GM18526 (cell line): ENCODE results near the gene DMRT1.

Source experiments
- POLR2A ChIP-seq: IDR thresholded peaks from 3 replicates; pipeline ENCODE4 v1.6.1; 2011; ENCODE audit not compliant: insufficient read length; ENCODE audit errors: extremely low read depth

Gene DMRT1

DNA sequence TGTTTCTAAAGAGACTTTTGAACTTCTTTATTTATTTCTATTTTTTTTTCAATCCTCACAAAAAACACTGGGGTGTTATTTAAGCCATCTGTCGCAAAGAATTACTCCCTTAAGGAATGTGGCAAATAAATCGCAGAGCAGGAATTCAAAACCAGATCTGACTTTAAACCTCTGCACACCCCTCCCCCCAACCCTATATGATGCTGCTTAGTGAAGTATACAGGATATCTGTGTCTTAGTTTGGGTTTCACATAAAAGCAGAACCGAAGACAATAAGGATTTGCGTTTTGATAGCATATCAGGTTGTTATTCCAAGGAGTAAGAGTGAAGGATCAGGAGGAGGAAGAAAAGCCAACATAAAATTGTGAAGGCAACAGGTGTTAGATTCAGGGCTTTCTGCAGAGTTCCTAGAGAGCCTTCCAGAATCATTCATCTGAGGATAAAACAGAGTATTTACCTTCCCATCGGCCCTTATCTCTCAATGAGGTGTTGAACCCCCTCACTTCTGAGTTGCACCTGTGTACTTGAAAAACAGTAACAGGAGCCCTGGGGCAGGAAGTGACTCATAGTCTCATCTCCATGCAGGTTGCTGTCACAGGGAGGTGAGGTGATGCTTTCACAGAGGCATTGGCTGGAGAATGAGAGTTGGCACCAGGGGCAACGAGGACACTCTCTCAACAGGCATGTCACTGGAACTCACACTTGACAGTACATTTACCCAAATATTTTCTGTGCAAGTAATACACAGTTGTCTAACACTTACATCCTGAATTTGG lies 101.5 kb downstream of the DMRT1 start:
- no peak for TF ChIP-seq POLR2A

DNA sequence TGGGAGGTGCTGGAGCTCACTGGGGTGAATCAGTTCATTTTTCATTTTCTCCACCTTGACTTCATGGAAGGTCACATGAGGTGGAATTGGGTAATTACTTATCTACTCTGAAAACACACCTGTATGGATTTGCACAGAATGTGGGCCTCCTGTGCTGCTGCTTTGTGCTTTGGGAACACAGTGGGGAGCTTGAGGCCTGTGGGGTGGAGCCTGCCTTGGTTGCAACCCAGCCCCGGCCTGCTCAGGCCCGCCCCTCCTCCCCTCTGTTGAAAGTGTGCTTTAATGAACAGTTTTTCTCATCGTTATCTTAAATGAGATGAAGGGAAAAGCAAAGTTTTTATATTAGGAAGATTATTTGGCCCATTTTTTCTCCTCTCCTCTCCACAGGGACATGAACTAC lies 106.5 kb downstream of the DMRT1 start:
- TF ChIP-seq POLR2A, result no peak

DNA sequence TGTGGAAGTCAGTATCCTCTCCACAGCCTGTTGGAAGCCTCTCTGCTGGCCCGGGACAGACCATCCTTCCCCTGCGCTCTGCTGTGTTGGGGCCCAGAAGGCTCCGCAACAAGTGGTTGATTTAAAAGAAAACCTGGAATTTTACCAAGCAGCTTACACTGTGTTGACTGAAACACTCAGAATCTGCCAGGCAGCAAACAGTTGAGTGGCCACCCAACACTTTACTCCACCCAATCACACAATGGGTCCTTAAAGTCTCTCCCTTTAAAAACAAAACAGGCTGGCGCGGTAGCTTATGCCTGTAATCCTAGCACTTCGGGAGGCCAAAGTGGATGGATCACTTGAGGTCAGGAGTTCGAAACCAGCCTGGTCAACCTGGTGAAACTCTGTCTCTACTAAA lies 107.0 kb downstream of the DMRT1 start:
- no peak for TF ChIP-seq POLR2A

DNA sequence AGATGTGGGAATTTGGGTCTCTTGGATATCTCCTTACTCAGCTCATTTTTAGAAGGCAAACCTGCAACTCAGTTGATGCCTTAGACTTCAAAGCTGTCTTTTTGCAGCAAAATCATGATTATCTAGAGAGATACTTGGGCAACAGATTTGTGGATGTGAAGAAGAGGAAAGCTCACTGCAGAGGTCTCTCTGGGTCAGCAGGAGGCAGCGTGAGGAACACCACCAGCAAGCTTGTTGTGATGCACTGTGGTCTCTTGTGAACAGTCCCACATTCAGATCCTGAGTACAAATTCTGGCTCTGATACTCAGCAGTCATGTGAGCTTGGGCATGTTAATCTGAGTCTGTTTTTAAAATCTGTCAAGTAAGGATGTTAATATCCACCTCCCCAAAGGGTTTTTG lies 108.6 kb downstream of the DMRT1 start:
- no peak for TF ChIP-seq POLR2A

DNA sequence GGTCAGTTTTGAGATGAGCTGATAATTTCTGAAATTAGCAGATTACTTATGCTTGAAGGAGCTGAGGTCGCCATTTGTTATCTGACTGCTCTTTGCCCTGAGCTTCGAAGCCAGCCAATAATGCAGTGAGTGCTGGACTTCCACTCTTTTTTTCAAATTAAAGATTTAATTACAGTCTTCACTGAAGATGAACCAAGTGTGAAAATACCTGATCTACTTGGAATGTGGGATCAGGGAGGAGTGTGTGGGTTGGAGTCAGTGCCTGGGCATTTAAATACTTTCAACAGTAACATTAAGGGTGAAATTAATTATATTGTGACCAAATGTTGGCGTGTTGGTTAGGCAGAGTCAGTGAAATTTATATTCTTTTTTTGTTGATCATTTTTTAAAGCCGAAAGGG lies 111.0 kb downstream of the DMRT1 start:
- TF ChIP-seq POLR2A, result no peak

DNA sequence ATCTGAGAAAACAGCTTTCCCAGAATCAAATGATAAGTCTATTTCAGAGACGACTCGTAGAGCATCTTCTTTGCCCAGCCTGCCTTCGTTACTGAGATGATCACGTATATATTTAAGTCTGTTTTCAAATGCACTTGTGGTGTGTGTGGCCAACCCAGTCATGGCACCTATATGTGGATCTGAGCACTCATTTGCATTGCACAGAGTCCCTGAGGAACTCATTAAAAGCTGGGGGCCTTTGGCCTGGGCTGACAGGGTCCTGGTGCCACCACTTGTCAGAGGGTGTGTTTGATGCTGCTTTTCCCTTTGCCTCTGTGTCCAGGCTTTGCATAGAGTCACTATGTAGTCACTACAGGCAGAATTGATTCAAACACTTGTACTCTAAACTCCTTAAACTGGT lies 117.6 kb downstream of the DMRT1 start:
- no peak for TF ChIP-seq POLR2A

DNA sequence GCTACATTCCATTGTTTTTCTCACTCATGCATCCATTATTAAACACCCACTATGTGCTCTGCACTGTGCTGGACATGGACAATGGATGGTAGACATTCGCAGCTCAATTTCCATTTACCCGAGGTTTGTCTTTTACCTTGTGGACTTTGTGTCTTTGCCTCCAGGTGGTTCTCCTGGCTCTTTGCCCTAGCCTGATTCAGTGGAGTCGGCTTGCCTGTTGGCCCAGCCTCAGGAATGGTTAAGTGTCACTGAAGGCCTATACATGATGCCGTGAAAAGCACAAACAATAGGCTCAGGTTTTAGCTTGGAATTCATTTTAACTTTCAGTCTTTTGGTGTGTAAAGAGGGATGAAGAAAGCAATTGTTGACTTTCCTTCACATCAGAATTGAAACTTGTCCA lies 118.4 kb downstream of the DMRT1 start:
- TF ChIP-seq POLR2A, result no peak

DNA sequence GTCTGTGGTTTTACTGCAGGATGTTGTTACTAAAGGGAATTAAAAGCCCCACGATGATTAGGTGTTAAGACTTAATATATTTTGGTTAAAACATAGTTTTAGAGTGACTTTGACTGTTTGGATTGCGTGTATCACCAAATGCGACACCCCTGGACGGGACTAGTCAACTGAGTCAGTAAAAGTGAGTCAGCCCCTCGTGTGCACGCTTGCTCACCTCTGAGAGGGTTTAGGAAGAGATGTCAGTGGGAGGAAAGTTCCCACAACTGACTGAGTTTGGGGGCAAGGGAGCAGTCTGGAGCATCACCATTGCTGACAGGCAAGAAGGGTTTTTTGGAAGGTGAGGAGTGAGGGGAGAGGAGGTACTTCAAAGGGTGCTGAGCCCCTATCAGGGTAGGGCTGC lies 120.5 kb downstream of the DMRT1 start:
- TF ChIP-seq POLR2A, result no peak

DNA sequence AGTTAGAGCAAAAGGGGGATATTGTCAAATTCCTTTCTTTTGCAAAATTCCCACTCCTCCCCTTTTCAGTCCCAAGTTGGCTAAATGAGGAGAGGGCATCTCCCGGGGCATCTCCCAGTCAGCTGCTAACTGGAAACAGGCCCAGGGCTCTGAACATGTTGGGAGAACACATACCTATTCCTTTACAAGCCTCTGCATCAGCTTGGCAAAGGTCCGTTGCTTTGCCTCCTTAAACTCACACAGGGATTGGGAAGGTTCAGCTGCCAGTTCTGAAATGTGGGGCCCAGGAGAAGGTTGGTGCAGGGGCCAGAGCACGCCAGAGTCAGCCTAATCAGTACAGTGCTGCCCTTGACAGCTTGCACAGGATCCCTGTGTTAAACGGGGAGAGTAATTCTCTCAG lies 124.0 kb downstream of the DMRT1 start:
- no peak for TF ChIP-seq POLR2A

DNA sequence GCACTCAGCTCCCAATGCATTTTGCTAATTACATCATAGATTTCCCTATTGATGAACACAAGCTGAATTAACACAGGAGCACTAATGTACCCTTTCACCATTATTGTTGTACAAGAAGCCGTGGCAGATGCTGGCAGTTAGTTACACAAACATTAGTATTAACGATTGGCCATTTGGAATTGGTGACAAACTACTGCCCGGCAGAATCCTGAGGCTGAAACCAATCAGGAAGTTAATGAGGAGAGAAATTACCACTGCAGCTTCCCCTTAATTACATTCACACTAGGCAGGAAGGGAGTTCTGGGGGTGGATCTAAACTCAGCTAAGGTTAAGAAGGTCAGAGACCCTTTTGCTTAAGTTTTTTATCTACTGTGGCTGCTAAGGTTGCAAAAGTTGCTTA lies 125.4 kb downstream of the DMRT1 start:
- no peak for TF ChIP-seq POLR2A

DNA sequence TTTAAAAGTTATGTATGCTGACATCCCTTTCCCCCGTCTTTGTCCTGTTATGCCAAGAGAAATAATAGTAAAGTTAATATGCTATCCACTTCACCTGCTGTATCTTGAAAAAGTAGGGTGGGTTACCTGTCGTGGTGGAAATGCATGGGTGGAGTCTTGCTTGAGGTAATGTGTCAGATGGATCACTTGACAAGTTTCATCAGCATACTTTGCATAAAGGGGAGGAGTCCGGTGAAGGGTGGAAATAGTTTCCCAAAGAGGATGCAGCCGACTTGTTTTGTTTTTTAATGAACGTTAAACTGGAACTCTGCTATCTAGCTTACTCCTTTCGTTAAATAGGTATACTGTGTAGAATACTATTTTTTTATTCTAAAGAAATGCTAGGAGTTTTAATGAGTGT lies 125.9 kb downstream of the DMRT1 start:
- no peak for TF ChIP-seq POLR2A

DNA sequence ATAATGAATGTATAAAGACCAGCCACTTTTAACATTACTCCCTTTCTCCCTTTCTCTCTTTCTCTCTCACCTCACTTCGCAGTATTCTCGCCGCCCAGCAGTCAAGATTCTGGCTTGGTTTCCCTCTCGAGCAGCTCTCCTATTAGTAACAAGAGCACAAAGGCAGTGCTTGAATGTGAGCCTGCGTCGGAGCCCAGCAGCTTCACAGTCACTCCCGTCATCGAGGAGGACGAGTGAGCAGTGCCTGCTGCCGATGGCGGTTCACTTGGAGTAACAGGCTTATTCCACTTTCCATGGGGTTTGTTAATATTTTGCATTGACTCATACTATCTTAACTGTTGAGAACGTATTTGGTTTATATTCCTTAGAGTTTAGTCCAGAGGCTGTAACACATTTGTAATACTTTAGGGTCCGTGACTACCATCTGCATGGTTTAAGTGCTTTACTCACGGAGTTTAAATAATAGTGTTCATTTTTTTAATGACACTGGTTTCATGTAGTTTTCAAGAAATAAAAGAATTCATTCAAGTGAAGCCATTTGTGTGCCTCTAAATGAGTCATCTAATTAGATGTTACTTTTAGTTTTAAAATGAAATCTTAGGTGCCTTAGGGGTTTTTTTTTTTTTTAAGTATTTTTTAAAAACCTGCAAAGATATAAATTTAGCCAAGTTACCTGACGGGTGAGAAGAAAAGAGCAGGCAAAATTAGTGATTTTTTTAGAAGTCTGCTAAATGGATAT lies 126.6 kb downstream of the DMRT1 start:
- no peak for TF ChIP-seq POLR2A

DNA sequence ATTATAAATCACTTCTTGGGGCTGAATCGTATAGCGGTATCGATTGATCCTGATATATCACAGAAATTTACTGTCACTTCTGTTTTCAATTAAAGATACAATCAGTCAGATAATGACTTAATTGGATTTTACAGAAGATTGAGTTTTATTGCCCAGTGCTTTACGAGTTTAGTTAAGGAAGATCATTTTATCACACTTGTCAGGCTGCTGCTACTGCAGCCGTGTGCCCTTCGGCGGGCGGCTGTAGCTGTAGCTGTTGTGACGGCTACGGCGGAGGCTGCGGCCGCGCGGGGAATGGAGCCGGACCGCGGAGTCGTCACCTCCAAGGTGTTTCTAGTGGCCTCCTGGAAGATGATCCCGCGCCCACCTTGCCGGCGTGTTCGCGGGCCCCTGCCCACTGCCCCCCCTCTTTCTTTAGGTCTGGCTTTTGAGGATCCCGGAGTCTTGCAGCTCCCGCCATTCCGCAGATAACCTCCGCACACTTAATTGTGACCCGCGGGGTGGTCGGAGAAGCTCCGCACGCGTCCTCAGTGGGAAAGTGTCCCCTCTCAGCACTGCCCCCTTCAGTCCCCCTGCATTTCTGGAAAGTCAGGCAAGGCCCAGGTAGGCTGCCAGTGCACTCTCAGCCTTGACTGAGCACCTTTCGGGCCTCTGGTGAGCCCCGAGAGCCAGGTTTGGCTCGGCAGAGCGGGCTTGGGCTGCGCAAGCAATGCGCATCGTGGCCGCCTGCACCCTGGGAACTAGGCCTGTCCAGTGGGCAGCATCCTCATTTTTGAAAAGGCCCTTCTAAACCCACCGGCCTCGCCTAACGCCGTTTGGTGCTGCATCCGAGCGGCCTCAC lies 128.0 kb downstream of the DMRT1 start:
- TF ChIP-seq POLR2A, result no peak

DNA sequence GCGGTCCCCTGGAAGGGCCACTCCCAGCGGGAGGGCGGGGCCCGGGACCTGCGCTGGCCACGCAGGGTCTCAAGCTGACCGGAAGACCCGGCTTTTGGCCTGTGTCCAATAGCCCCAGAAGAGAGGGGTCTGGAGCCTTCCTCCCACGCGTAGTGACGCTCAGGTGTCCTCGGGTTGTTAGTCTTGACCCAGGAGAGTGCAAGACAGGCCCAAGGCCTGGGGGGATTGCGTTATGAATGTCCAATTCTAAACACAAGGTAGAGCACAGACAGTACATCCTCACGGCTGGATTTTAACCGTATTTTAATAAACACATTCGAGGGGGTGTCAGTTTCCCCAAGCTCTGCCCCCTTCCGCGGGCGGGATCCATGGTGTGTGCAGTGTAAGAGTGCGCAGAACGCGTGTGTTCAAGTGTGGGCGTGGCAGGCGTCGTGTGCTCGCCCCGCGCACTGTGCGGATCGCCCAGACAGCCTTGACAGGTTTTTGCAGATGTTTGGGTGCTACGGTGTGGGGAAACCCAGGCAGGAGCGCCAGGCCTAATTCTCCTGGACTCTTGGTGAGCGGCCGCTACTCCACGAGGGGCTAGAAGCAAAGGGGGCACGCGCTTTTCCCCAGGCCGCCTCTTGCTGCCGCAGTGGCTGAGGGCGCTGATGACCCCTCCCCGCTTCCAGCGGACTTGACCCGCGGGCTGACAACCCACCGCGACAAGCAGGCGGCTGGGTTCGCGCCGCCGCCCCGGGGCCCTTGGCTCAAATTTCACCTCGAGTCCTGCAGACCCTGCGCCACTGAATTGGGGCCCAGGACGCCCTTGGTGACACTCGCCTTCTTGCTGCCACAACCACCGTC lies 128.9 kb downstream of the DMRT1 start:
- no peak for TF ChIP-seq POLR2A
